Aorta (tissue), 5 donors: ENCODE results near the gene PIWIL4. TPM values are rescaled to one million over a fixed set of nuclear protein-coding genes. Genes with fewer than 3 reads are reported as not detected.

ENCODE experiments used
- ATAC-seq: fragments of 200-7000 bp; cut with Tn5 transposase; one replicate; pipeline ENCODE4 v1.9.1; 2022; ENCODE audit warnings: moderate library complexity; ENCODE audit not compliant: low FRiP score
- DNase-seq, 2 donors: peaks; one replicate each; pipeline ENCODE4 v3.0.0-alpha.2; 2020
- H3K27ac ChIP-seq, 2 donors: one replicate each; pipeline ENCODE4 v1.5.1; 2013; ENCODE audit warnings: low read length in 2 of 2, mild to moderate bottlenecking in 2 of 2, moderate library complexity in 2 of 2, control low read depth in 1 of 2, inconsistent platforms in 1 of 2, low read depth in 1 of 2
- H3K27me3 ChIP-seq, 2 donors: one replicate each; pipeline ENCODE4 v1.6.1; 2013; ENCODE audit warnings: control low read depth in 1 of 2, low read length in 1 of 2, mild to moderate bottlenecking in 1 of 2, moderate library complexity in 1 of 2; ENCODE audit not compliant: insufficient read depth in 2 of 2, control insufficient read depth in 1 of 2
- H3K36me3 ChIP-seq, 2 donors: one replicate each; pipeline ENCODE4 v1.6.1; 2013; ENCODE audit warnings: control low read depth in 1 of 2, low read length in 1 of 2, mild to moderate bottlenecking in 1 of 2; ENCODE audit not compliant: insufficient read depth in 2 of 2, control insufficient read depth in 1 of 2
- H3K4me1 ChIP-seq, 2 donors: one replicate each; pipeline ENCODE4 v1.6.1; 2013; ENCODE audit warnings: low read length in 2 of 2, control low read depth in 1 of 2, mild to moderate bottlenecking in 1 of 2, moderate library complexity in 1 of 2; ENCODE audit not compliant: insufficient read depth in 2 of 2, control insufficient read depth in 1 of 2
- H3K4me3 ChIP-seq, 2 donors: one replicate each; pipeline ENCODE4 v1.5.1; 2013; ENCODE audit warnings: low read length in 2 of 2, control low read depth in 1 of 2, mild to moderate bottlenecking in 1 of 2
- H3K9me3 ChIP-seq: one replicate; pipeline ENCODE4 v1.6.1; 2013; ENCODE audit warnings: mild to moderate bottlenecking, low read length; ENCODE audit not compliant: control insufficient read depth
- WGBS, 2 donors: extraction: QIAGEN DNeasy Blood & Tissue Kit; methylation state at CpG; one replicate each; pipeline ENCODE4 v1.1.7; 2013; 5-methylcytosine and 5-hydroxymethylcytosine counted together
- intact Hi-C, 2 donors: fragments of 100-400 bp; cut with DNase I; formaldehyde crosslinking; loops; one replicate each; pipeline versions ENCODE4 v1.14.2 to v1.15.0; 2022
- polyA plus RNA-seq, 2 donors: library from polyadenylated mRNA; stranded (reverse); fragments of 200-250 nt; gene quantifications; one replicate each; pipeline ENCODE4 v1.2.3, GENCODE V29; 2013
- total RNA-seq, 2 donors: library from RNA; stranded (reverse); fragmentation: NEBNext Ultra II Directional; extraction: Animal tissue kit (Norgen Biotek cat#: 25700); gene quantifications; one replicate each; pipeline ENCODE4 v1.2.1, GENCODE V29; 2021
- donor health status: healthy with polysubstance abuse.
- donor health status: Bipolar disorder and iron deficiency.
- donor health status: DM: no; HTN: no; CAD: no.
- donor health status: DM: no; HTN: no; CAD: no.
- donor health status: DM: yes; HTN: yes; CAD: no.

The PIWIL4 gene
- total and polyA plus RNA-seq, 4 donors: 2.8 to 12.9 (median 5.7) TPM

DNA sequence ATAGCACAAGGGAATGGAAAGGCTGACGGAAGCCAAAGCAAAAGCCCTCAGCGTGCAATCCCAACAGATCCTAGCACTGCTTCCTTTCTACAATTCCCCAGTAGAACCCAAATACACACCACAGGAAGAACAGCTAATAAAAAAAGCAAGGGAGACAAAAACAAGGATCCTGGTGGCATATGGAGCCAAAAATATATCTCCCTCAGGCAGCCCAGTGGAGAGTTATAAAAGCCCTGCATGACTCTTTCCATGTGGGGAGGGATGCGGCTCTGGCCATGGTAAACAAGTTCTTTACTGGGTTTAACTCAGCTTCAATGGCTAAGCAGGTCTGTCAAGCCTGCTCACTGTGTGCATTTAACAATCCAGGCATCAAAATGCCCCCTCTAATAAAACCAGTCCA, 88.1 kb downstream of the PIWIL4 start:
- intact Hi-C loops: no loop called here
- H3K27me3 ChIP-seq: no peaks in the 10 kb centered on the region
- 73 to 86% methylated on average over 3 of the region's 3 CpGs for WGBS, 2 donors

DNA sequence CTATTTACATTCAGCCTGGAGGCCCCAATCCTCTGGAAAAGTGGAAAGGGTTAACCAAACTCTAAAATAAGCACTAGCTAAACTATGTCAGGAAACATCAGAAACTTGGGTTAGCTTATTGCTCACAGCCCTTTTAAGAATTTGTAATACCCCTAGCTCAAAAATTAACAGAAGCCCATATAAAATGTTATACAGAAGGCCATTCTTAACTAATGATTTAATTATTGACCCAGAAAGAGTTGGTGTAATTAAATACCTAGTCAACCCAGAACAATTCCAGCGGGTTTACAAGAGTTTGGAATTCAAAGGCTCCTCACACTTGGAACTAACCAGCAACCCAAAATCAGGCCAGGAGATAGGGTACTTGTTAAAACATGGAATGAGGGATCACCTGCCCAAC, 88.8 kb downstream of the PIWIL4 start:
- H3K36me3 ChIP-seq: no peaks in the 10 kb centered on the region
- WGBS, 2 donors: 80 to 95% methylated on average over 1 of the region's 1 CpG
- no peak overlapping the region for H3K27ac ChIP-seq
- H3K27me3 ChIP-seq: no peaks in the 10 kb centered on the region
- H3K9me3 ChIP-seq: peaks cover 1% of the 10 kb centered on the region
- ATAC-seq (no peak), DNase-seq (no peak)
- no peak overlapping the region for H3K4me3 ChIP-seq
- H3K4me1 ChIP-seq: no peaks in the 10 kb centered on the region
- intact Hi-C loops: no loop called here

More for the DNA sequence above, 88.1 kb downstream of the PIWIL4 start:
- H3K9me3 ChIP-seq: peaks cover 1% of the 10 kb centered on the region
- no peaks in the 10 kb centered on the region for H3K36me3 ChIP-seq
- H3K4me1 ChIP-seq: no peaks in the 10 kb centered on the region
- DNase-seq (no peak), ATAC-seq (no peak)
- H3K27ac ChIP-seq: no peak overlapping the region
- H3K4me3 ChIP-seq: no peak overlapping the region

DNA sequence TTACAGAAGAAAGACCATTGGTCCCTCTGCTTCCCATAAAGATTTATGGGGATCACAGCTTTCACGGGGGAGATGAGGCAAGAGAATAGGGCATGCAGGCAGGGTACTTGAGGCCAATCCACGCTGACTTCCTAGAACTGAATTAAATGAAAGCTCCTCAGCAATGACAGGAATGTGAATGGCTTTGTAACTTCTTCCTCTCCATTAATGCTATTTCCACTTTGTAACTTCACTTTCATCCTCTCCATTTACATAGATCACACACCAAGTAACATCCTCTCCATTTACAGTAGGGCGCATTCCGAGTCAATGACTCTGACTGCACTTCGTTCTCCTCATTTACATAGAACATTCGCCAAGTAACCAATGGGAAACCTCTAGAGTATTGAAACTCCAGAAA, 89.8 kb downstream of the PIWIL4 start:
- WGBS, 2 donors: 76 to 83% methylated on average over 6 of the region's 6 CpGs

DNA sequence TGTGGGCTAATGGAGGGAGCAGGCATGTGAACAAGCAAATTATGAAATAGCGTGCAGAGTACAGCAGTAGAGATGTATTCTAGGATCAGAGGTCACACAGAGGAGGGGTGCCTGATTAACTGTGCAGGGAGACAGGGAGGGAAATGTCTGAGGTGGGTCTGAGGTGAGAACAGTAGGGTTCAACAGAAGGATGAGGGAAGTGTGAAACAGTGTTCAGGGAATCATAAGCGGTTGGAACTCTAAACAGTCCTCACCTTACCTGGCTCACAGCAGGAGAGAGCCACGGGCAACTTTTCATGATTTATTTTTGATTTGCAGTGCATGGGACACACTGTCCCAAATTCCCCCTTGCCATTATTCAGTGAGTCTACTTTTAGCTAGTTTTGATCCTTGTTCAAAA, 90.5 kb downstream of the PIWIL4 start:
- H3K9me3 ChIP-seq: peaks cover 1% of the 10 kb centered on the region
- no peak overlapping the region for H3K27ac ChIP-seq
- H3K4me1 ChIP-seq: no peaks in the 10 kb centered on the region
- WGBS, 2 donors: 86 to 87% methylated on average over 3 of the region's 3 CpGs
- no peaks in the 10 kb centered on the region for H3K36me3 ChIP-seq
- ATAC-seq: no peak
- intact Hi-C loops: no loop called here
- H3K27me3 ChIP-seq: no peaks in the 10 kb centered on the region
- H3K4me3 ChIP-seq: no peak overlapping the region
- no peak for DNase-seq

More for the DNA sequence above, 89.8 kb downstream of the PIWIL4 start:
- DNase-seq: no peak
- Histone ChIP-seq H3K36me3 (no peaks in the 10 kb centered on the region), H3K4me3 (no peak overlapping the region), H3K27me3 (no peaks in the 10 kb centered on the region), H3K27ac (no peak overlapping the region), H3K4me1 (no peaks in the 10 kb centered on the region), H3K9me3 (peaks cover 1% of the 10 kb centered on the region)
- intact Hi-C loops: no loop called here
- no peak for ATAC-seq

DNA sequence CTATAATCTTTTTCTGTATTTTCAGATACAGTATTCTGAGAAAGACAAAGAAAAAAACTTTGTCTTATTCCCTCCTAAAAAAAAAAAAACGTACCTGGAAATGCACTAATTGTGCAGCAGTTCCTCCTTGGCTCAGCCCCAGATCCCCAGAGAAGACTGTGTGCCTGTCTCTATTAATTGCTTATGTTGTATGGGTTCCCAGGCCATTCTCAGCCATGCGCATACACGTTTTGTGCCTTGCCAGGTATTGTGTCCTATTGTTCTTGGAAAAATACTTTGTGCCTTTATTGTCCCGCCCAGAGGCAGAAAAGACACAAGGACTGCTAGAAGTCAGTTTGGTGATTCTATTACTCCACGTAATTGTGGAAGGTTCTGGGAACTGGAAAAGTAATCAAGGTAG, 91.2 kb downstream of the PIWIL4 start:
- 58 to 76% methylated on average over 5 of the region's 5 CpGs for WGBS, 2 donors

DNA sequence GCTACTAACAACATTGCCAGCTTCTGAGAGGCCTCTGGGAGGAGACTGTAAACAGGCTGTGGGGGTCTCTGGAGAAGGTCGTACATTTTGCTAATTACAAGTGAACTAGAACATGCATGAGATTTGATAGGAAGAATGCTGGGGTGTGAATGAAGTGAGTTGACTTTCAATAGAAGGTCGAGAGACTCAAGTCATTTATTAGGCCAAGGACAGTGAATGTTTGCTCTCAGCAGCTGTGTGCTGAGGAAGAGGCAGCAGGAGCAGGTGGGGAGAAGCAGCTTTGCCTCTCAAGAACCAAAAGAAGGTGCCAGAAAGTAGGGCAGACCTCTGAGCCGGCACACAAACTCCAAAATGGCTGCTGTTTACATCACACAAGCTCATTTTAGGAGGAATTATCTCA, 91.7 kb downstream of the PIWIL4 start:
- Histone ChIP-seq H3K36me3 (no peaks in the 10 kb centered on the region), H3K4me3 (no peak overlapping the region), H3K27ac (no peak overlapping the region), H3K9me3 (peaks cover 3% of the 10 kb centered on the region), H3K4me1 (no peaks in the 10 kb centered on the region), H3K27me3 (no peaks in the 10 kb centered on the region)
- DNase-seq (no peak), ATAC-seq (no peak)
- WGBS, 2 donors: 69 to 75% methylated on average over 3 of the region's 3 CpGs
- intact Hi-C loops: no loop called here

More for the DNA sequence above, 91.2 kb downstream of the PIWIL4 start:
- Histone ChIP-seq H3K4me3 (no peak overlapping the region), H3K27me3 (no peaks in the 10 kb centered on the region), H3K9me3 (peaks cover 3% of the 10 kb centered on the region), H3K4me1 (no peaks in the 10 kb centered on the region), H3K27ac (no peak overlapping the region), H3K36me3 (no peaks in the 10 kb centered on the region)
- ATAC-seq (no peak), DNase-seq (no peak)
- intact Hi-C loops: no loop called here

DNA sequence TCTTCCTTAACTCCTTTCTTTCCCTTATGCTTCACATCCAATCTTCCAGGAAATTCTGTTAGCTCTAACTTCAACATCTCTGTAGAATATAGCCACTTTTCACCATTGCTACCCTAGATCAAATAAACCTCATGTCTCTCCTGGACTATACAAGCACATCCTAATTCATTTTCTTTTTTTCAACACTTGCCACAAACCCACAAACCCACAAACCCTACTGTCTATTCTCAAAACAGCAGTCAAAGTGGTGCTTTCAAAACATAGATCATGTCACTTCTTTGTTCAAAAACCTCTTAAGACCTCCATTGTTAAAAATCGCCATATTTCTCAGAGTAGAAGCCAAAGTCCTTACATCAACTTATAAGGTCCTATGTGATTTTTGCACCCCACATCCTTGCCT, 94.3 kb downstream of the PIWIL4 start:
- DNase-seq (no peak), ATAC-seq (no peak)
- Histone ChIP-seq H3K4me3 (no peak overlapping the region), H3K4me1 (no peaks in the 10 kb centered on the region), H3K36me3 (no peaks in the 10 kb centered on the region), H3K9me3 (peaks cover 3% of the 10 kb centered on the region), H3K27me3 (no peaks in the 10 kb centered on the region), H3K27ac (no peak overlapping the region)
- 89 to 91% methylated on average over 1 of the region's 1 CpG for WGBS, 2 donors
- intact Hi-C loops: no loop called here

DNA sequence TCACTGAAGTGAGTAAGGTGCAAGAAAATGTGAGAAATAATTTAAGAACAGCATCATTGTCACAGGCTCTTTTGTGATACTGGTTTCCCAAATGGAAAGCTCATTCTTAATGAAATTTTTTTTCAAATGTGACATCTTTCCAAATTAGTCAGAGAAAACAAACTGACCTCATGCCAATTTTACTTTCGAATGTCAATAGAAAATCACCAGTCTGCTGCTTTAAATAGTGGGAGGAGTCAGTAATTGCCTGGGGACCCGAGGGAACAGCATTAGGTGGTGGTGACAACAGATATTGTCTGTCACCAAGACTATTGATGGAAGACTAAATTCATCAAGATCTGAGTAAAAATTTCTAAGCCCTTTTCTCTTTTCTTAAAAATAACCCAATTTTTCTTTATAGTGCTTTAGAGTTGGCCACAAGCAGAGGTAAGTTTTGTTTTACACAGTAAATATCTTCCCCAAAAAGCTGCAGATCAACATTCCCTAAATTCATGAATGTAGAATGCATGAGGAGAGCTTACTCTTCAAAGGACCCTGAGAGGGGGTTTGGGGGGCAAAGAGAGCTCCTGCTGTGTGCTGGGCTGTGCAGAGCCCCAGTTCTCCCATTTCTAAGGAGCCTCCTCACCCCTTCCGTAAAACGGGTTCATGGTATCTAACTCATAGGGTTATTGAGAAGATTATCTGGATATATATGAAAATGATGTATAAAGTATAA, 95.1 kb downstream of the PIWIL4 start:
- H3K27ac ChIP-seq: no peak overlapping the region
- H3K36me3 ChIP-seq: no peaks in the 10 kb centered on the region
- 63 to 67% methylated on average over 4 of the region's 4 CpGs for WGBS, 2 donors
- no peak overlapping the region for H3K4me3 ChIP-seq
- ATAC-seq (no peak), DNase-seq (no peak)
- intact Hi-C loops: no loop called here
- peaks cover 3% of the 10 kb centered on the region for H3K9me3 ChIP-seq
- H3K27me3 ChIP-seq: no peaks in the 10 kb centered on the region
- no peaks in the 10 kb centered on the region for H3K4me1 ChIP-seq

DNA sequence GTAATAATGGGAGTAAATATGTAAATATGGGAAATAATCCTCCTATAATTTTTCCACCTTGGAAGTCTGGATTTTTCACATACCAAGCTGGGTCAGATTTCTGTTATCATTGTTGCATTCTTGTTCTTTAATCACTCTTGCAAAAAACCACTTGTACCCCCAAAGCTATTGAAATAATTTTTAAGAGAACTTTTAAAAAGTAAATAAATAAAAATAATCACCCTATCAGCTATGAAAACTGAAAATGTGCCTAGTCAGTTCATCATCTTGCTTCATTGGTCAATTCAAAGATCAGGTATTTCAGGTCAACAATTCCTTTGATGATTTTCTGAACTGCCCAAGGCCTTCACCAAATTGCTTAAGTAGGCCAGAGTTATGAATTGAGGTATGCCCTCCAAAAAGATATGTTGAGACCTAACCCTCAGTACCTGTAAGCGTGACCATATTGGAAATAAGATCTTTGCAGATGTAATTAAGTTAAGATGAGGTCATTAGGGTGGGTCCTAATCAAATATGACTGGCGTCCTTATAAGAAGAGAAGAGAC, 95.8 kb downstream of the PIWIL4 start:
- no peaks in the 10 kb centered on the region for H3K27me3 ChIP-seq
- no peaks in the 10 kb centered on the region for H3K36me3 ChIP-seq
- WGBS, 2 donors: 95 to 97% methylated on average over 2 of the region's 2 CpGs
- DNase-seq: no peak
- no peak for ATAC-seq
- no peak overlapping the region for H3K4me3 ChIP-seq
- H3K27ac ChIP-seq: no peak overlapping the region
- H3K9me3 ChIP-seq: peaks cover 3% of the 10 kb centered on the region
- intact Hi-C loops: no loop called here
- H3K4me1 ChIP-seq: no peaks in the 10 kb centered on the region
